Stimulated activated CD8-positive, alpha-beta memory T cell treated with anti-CD3 and anti-CD28 coated beads, Interleukin-4, amount 100 ng/mL, for 1 hour (primary cell): ENCODE results near the gene PIK3R2.
"Not testable (repeated sequence)": the region's sequence is repeated elsewhere in the genome, so short reads cannot be mapped to it uniquely, and the experiment has no call there.

Experiments
- DNase-seq, 2 donors: peaks; one replicate each; pipeline ENCODE4 v3.0.0-alpha.2; 2020; ENCODE audit warnings: low read depth in 2 of 2, low spot score in 1 of 2

PIK3R2 gene

GRCh38 chr19:18152442-18152816 is 534 bp upstream of the PIK3R2 start:
- DNase-seq = peak; percentile 89 to 92

- no peak for DNase-seq
Observed at GRCh38 chr19:18153556-18154134, 682 bp downstream of the PIK3R2 start.

GRCh38 chr19:18155095-18156087 is 2.4 kb downstream of the PIK3R2 start:
- DNase-seq = no peak

- no peak for DNase-seq
Observed at GRCh38 chr19:18156268-18156667, 3.3 kb downstream of the PIK3R2 start.

GRCh38 chr19:18156841-18157464 is 4.0 kb downstream of the PIK3R2 start:
- no peak for DNase-seq

- no peak for DNase-seq
Observed at GRCh38 chr19:18157465-18158063, 4.6 kb downstream of the PIK3R2 start.

GRCh38 chr19:18158467-18158866 is 5.5 kb downstream of the PIK3R2 start:
- DNase-seq = no peak

- not testable (repeated sequence) for DNase-seq
Observed at GRCh38 chr19:18159059-18159616, 6.2 kb downstream of the PIK3R2 start.

- DNase-seq = no peak
Observed at GRCh38 chr19:18159810-18160209, 6.8 kb downstream of the PIK3R2 start.

GRCh38 chr19:18160493-18160970 is 7.6 kb downstream of the PIK3R2 start:
- no peak for DNase-seq

GRCh38 chr19:18160971-18161635 is 8.1 kb downstream of the PIK3R2 start:
- peak; percentile 64 to 66 for DNase-seq

GRCh38 chr19:18161636-18162002 is 8.7 kb downstream of the PIK3R2 start:
- DNase-seq = no peak

- no peak for DNase-seq
Observed at GRCh38 chr19:18164072-18164471, 11.1 kb downstream of the PIK3R2 start.

- DNase-seq = no peak
Observed at GRCh38 chr19:18165794-18166544, 13.0 kb downstream of the PIK3R2 start.

GRCh38 chr19:18167011-18167410 is 14.0 kb downstream of the PIK3R2 start:
- DNase-seq = no peak

- DNase-seq = no peak
Observed at GRCh38 chr19:18167975-18168645, 15.1 kb downstream of the PIK3R2 start.

GRCh38 chr19:18168673-18169381 is 15.9 kb downstream of the PIK3R2 start:
- DNase-seq = no peak

- DNase-seq = no peak
Observed at GRCh38 chr19:18170714-18171255, 17.8 kb downstream of the PIK3R2 start.
